HG02678 (cell line): ENCODE data around the gene SAG.
"Not testable (repeated sequence)": the region's sequence is repeated elsewhere in the genome, so short reads cannot be mapped to it uniquely, and the experiment has no call there.

Experiments used
- ATAC-seq: cut with Tn5 transposase; IDR thresholded peaks from one replicate; pipeline ENCODE4 v1.9.1; 2021; ENCODE audit warnings: mild to moderate bottlenecking, moderate library complexity; ENCODE audit not compliant: unreplicated experiment

Gene SAG

DNA sequence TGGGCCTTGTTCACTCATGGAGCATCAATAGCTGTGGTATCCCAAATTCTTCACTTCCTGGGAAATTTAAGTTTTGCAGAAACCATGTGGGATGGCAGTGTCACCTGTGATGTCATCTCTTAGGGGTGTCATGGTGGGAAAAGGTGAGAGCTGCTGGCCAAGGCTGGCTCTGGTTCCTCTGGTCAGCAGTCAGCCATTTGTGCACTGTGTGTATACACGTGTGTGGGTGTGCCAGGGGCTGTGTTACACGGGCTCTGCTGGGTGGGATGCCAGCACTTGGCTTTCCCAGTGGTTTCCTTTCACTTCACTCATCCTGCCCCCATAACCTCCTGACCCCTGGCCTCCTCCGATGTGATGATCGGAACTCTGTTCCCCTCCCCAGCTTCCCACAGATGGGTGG is 21.3 kb downstream of the SAG start:
- no peak for ATAC-seq

DNA sequence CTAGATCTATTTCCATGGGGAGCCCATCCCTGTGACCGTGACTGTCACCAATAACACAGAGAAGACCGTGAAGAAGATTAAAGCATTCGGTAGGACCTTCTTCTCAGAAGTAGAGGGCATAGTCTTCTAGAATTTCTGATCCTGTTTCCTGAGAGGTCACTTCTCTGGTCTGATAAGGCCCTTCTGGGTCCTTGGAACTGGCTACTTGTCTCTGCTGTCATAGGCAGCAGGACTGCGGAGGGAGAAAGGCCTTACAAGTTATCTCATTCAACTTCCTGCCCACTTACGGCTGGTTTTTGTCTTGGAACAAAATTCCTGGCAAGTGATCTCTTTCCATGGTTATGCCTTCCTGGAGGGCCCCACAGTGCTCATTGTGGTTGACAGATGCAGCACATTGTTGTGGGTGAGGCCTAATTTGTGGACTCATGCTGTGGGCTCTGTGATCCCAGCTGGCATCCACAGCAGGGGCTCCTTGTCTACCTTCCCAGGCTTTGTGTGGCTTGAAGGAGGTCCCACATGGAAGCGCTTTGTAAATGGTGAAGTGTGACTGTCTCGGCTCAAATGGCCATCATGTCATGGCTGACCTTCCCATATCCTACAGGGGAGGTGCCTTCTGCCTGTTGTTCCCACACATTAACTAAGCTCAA is 22.0 kb downstream of the SAG start:
- no peak for ATAC-seq

DNA sequence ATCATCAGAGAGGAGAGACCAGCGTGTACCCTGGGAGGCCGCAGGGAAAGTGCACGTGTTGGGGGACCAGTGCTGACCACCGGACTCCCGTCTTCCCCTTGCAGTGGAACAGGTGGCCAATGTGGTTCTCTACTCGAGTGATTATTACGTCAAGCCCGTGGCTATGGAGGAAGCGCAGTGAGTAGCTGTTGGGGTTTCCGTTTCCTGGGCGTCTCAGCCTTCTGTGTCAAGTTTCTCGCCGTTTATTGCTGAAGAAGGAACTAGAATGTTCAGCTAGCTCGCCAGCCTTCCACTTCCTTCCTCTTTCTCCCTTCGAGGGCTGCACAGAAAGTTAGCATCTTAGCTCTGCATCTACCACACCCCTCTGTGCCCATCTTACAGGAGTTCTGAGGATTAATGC is 23.9 kb downstream of the SAG start:
- ATAC-seq: peak; percentile 88

DNA sequence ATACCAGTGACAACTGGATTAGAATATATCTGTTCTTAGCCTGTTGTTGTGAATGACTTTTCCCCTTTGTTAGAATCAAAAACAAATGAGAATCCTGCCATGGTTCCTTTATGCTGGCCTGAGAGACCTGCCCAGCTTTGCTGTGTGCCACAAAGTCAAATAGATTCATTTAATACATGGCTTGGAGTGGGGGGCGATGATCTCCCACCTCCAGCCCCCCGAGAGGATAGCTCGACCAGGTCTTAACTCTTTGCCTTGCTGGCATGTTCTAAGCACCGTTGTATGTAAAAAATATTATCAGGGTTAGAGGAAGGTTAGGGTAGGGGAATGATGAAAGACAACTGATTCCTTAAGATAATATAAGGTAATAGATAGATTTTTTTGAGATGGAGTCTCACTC is 24.5 kb downstream of the SAG start:
- ATAC-seq: no peak

DNA sequence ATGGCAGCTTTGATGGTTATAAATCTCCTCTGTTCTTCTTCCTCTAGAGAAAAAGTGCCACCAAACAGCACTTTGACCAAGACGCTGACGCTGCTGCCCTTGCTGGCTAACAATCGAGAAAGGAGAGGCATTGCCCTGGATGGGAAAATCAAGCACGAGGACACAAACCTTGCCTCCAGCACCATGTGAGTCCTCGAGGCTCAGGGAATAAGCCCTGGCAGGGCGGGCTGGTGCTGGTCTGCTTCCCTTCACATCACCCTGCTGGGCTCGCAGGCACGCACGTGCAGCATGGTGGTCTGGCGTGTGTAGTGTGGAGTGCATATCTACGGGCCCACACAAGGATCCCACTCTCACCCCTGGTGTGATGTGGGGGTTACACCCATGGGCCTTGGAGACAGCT is 27.3 kb downstream of the SAG start:
- ATAC-seq: no peak

DNA sequence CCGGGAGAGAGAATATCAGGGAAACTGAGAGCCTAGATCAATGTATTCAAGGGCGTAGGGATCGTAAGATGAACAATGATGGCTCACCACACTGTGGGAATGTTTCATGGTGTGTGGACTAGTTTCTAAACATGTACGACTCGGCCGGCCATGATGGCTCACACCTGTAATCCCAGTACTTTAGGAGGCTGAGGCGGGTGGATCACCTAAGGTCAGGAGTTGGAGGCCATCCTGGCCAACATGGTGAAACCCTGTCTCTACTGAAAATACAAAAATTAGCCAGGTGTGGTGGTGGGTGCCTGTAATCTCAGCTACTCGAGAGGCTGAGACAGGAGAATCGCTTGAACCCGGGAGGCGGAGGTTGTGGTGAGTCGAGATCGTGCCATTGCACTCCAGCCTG is 28.5 kb downstream of the SAG start:
- ATAC-seq: not testable (repeated sequence)

DNA sequence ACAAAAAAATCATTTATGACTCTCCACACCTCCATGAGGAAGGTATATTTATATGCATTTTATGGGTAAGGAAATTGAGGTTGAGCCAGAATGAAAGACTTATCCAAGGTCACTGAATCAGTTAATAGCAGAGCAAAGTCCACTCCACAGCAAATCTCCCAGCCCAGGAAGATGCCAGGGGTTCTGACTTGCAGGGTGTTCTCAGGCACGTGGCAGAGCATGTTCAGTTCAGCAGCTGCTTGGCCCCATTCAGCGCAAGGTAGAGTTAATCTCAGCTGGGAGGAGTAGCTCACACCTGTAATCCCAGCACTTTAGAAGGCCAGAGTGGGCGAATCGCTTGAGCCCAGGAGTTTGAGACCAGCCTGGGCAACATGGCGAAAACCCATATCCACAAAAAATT is 28.9 kb downstream of the SAG start:
- ATAC-seq: no peak

DNA sequence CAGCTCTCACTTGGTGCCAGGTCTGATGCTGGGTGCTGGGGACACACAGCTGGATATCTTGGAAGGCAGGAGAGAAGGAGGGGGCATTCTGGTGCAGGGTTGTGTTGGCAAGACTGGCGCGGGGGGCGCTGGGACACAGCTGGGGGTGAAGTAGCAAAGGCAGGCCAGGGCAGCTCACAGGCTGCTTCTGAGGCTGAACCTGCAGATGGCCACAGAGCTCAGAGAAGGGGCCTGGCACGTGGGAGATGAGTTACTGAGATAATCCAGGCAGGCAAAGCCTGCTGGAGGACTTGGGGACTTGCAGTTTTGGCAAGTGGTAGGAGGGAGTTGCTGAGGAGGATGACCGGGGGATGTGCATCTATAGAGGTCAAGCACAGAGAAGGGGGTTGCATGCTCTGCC is 30.4 kb downstream of the SAG start:
- ATAC-seq: no peak

DNA sequence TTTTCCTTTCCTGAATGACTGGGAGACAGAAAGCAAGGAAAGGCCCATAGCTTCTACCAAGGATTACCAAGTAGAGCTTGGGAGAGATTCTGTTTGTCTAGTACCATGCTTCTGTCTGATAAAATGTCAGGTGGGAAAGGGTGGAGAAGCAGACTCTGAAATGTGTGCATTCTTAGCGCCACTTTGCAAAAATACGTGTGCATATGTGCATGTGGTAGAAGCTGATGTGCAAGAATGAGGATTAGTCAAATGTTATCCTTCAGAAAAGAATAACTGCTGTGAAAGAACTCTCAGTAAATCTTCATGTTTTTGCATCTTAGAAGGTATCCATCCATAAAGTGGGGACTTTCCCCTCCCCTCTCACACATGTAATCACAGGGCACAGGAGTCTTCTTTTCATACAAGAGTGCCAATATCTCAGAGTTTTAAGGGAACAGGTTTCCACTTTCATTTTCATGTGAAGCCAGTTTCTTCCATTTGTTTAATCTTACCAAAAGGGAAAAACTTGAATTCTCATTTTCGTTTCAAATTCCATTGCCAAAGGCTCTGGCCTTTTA is 31.3 kb downstream of the SAG start:
- ATAC-seq: no peak

DNA sequence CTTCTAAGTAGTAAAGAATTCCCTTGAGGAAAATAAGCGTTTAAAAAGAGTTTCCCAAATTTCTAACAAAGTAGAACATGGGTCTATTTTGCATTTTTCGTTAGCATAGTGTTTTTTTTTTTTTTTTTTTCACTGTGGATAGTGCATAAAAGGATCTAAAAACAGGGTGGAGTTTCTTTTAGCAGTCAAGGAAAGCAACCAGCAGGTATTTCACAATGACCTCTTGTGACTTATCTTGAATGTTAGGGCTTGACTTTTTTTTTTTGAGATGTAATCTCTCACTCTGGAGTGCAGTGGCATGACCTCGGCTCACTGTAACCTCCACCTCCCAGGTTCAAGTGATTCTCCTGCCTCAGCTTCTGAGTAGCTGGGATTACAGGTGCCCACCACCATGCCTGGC is 31.8 kb downstream of the SAG start:
- no peak for ATAC-seq

DNA sequence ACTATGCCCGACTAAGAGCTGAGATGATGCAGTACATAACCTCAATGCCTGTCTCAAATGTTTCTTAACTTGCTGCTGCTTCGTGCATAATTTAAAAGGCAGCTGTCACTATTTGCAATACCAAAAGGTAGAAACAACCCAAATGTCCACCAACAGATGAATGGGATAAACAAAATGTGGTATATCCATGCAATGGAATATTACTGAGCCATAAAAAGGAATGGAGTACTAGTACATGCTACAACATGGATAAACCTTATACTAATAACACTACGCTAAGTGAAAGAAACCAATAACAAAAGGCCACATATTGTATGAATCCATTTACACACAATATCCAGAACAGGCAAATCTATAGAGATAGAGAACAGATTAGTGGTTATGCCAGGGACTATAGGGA is 33.7 kb downstream of the SAG start:
- ATAC-seq: no peak

DNA sequence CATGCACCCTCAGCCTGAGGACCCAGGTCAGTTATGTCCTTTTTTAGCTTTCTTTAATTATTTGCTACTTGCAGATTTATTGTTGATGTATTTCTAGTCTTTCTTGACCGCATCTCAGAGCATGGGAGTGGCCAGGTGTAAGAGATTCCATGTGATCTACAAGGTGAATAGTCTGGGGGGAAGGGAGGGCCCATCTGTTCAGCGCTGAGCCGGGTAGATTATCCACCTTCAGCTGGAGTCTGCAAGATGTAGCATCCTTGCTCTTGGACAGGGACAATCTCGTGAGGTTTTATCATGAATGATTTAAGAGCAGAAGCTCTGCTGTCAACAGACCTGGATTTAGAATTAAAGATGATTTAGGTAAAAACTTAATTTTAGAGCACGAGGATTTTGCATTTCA is 34.7 kb downstream of the SAG start:
- no peak for ATAC-seq

DNA sequence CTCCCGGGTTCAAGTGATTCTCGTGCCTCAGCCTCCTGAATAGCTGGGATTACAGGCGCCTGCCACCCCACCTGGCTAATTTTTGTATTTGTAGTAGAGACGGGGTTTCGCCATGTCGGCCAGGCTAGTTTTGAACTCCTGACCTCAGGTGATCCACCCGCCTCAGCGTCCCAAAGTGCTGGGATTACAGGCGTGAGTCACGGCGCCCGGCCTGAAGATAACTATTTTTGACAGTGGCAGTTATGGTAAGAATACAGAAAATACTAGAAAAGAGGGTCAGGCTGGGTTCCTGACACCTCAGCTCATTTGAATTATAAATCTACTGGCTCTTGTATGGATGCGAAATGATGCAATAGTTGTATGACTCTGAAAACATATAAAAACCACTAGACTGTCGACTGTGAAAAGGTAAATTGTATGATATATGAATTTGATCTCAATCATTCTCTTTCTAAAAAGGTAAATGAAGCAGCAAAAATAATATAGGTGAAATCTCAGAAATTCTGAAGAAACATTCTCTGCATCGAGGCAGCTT is 35.6 kb downstream of the SAG start:
- ATAC-seq: no peak

DNA sequence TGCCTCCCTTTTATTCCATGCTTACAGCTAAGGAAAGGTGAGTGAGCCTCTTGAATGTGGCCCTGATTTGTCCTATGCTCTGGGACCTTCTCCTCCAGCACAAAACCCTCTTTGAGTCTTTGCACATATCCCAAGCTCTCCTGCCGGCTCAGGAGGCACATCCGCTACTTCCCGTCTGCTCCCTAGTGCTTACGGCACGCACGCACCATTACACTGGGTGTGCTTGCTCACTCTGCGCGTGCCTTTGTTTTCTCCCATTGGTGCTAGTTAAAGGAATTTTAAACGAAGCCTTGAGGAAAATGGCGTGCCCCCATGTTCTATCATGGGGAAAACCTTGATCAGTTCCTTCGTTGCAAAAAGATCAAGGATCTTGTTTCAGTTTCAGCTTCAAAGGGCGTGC is 38.8 kb downstream of the SAG start:
- no peak for ATAC-seq

DNA sequence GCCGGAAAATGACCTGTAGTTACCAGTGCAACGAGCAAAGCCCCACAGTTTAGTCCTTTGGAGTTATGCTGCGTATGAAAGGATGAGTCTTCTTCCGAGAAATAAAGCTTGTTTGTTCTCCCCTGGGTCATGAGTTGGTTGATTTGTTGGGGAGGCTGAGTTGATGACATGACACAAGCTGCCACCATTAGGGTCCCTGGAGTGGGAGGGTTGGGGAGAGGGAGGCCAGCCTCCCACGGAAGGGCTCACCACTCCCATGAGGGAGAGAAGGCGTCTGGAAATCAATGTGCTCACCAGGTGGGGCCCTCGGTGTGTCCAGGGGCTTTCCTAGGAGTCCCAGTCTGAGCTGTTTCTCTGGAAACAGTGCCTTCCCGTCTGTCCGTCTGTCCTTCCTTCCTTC is 39.3 kb downstream of the SAG start:
- no peak for ATAC-seq

DNA sequence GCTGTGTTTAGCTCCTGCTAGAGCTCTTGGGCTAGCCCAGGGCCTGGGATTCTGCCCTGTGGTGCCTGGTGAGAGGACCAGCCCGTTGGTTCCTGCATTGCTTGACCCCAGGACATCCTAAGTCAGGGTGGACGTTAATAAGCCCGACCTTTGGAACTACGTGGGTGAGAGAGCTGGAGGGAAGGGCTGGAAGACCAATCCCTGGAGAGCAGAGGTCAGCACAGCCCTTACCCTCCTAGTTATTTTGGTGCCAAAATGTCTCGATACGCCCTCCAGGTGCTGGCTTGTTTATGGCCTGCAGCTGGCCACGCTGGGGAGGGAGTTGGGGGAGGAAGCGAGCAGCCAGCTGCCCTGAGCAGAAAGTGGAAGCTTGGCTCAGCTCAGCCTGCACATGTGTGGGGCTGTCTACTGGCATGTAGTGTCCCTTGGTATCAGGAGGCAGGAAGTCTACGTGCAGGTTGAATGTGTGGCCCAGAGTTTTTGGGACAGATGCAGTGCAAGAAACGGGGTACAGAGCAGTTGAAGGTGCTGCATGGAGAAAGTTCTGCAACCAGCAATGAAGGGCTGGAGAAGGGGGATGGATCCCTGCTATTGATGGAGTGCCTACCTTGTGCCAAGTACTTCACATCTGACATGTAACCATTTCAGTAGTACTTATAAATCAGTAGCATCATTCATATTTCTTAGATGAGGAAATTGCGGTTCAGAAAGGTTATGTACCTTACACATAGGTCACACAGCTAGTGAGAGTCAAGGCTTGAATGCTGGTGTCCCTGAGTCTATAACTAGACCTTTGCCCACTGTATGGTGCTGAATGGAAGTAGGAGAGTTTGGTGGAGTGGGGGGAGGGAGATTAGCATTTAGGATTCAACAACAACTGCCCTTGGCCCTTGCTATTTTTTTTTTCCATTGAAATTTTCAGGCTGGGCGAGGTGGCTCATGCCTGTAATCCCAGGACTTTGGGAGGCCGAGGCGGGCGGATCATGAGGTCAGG is 41.7 kb downstream of the SAG start:
- ATAC-seq: peak; percentile 70

DNA sequence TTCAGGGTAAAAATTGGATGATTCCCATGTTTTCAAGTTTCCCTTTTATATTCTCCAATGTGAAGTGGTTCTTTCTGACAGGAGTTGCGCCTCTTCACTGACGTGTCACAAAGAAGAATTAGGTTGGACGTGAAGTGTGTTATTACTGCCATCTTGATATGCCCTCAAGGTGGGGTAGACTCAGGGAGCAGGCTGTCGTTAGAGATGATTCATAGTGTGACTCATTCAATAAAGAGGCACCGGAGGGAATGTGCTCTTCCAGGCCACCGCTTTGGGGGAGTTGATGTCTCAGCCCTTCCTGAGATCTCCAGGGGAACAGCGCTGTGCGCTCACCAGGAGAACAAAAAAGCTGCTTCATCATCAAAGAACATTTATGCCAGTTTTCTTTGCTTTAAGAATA is 43.1 kb downstream of the SAG start:
- ATAC-seq: no peak

DNA sequence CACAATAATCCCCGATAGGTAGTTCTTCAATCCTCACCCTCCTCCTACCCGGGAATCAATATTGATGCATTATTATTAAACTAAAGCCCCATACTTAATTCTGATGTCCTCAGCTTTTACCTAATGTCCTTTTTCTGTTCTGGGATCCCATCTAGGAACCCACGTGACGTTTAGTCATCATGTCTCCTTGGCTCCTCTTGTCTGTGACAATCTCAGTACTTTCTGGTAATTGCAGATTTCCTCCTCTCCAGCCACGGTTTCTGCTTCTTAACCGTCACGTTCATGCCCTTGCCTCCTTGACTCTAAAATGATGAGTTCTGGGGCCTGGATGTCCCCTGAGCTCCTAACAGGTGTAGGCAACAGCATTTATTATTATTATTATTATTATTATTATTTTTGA is 43.8 kb downstream of the SAG start:
- ATAC-seq: no peak

DNA sequence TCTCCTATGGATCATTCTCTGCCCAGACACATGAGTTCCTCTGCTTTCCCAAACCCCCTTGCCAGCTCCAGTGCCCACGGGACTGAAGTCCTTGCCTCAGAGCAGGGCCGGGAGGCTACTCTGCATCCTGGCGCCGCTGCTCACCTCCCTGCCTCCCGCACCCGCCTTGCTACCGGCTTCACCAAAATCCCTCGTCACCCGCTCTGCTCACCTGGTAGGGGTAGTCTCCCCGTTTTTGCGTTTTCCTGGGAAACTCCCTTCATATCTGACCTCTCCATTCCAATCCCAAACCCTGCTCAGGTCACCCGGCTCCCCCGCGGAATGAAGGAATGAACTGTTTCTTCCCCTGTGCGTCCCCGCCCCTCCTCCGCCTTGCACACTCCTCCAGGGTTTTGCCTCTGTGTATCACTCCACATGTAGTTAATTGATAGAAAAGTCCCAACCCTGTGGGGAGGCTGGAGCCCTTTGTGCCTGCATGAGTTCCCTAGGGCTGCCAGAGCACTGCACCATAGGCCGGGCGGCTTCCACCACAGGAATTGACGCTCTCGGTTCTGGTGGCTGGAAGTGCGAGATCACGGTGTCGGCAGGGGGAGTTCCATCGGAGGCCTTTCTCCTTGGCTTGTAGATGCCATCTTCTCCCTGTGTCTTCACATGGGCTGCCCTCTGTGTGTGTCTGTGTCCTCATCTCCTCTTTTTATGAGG is 44.7 kb downstream of the SAG start:
- no peak for ATAC-seq

DNA sequence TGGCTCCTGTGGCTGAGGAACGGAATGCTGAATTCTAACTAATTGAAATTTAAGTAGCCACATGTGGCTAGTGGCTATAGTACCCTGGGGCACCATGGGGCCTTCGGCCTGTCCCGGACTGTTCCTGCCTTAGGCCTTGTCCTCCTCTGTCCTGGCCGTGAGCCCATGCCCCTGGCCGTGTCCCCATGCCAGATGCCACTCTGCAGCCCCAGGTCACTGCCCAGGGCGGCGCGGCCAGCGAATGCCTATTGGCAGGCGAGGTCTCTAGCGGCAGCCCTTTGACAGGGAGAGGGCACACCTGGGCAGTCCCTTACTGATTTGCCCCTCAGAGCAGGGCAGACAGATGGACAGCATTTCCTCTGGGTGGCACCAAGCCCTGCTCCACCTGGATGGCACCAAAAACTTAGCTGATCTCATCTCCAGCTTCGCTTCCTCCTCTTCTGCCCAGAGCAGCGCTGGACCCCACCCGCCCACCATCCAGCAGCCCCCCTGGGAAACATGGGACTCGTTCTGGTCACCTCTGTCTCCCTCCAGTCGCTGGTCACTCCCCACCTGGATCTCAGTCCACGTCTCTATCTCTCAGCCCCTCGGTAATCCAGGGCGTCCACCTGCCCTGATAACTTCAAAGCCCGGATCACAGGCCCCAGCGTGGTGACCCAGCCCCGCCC is 45.6 kb downstream of the SAG start:
- no peak for ATAC-seq
